SK-N-SH (cell line): ENCODE results near the gene CTDP1. TPM values are rescaled to one million over a fixed set of nuclear protein-coding genes. Genes with fewer than 3 reads are reported as not detected.

Source experiments
- CTCF ChIA-PET: fragments of 300-600, 350-600 bp; formaldehyde crosslinking; extraction: SDS; loops from one replicate; lab custom pipeline; 2021; lab: Yijun Ruan, JAX
- POLR2A ChIA-PET: fragments of 350-600 bp; sonication (Branson Sonifier 250); formaldehyde crosslinking; extraction: SDS; loops from one replicate; lab custom pipeline; 2020; ENCODE audit warnings: antibody characterized with exemption, inconsistent platforms; lab: Yijun Ruan, JAX
- DNase-seq: peaks from one replicate; pipeline ENCODE4 v3.0.0; 2012
- H2AFZ ChIP-seq: fragments of 200-600 bp; sonication (generic); 2 replicates; pipeline ENCODE4 v1.8.1; 2016; ENCODE audit warnings: antibody characterized with exemption, mild to moderate bottlenecking, low read depth
- H3F3A ChIP-seq: fragments of 200-600 bp; sonication (generic); replicated peaks from 2 replicates; pipeline ENCODE3; 2016; ENCODE audit warnings: antibody characterized with exemption, mild to moderate bottlenecking; ENCODE audit not compliant: insufficient read depth
- H3K27ac ChIP-seq, 2 experiments: fragments of 200-500 bp in 1 of 2; fragments of 200-600 bp in 1 of 2; sonication (Bioruptor generic) in 1 of 2; sonication (generic), shearing (Covaris generic) in 1 of 2; 2 replicates each; pipeline versions ENCODE4 v1.5.1 to v1.6.1; 2014 to 2016; ENCODE audit warnings: low read depth in 2 of 2, inconsistent platforms in 1 of 2, low read length in 1 of 2, mild to moderate bottlenecking in 1 of 2, mixed read lengths in 1 of 2
- H3K27me3 ChIP-seq: fragments of 200-600 bp; sonication (generic), shearing (Covaris generic); 2 replicates; pipeline ENCODE4 v1.6.1; 2016; ENCODE audit warnings: mixed run types; ENCODE audit not compliant: insufficient read depth
- H3K36me3 ChIP-seq, 2 experiments: fragments of 200-500 bp in 1 of 2; fragments of 200-600 bp in 1 of 2; sonication (Bioruptor generic) in 1 of 2; sonication (generic) in 1 of 2; replicated peaks in 1 of 2; 2 replicates each; pipeline versions ENCODE3 to v1.5.1; 2014 to 2016; ENCODE audit warnings: low read length in 1 of 2, mild to moderate bottlenecking in 1 of 2; ENCODE audit not compliant: insufficient read depth in 2 of 2, control insufficient read depth in 1 of 2
- H3K4me1 ChIP-seq, 2 experiments: fragments of 200-500 bp in 1 of 2; fragments of 200-600 bp in 1 of 2; sonication (Bioruptor generic) in 1 of 2; sonication (generic), shearing (Covaris generic) in 1 of 2; 2 replicates each; pipeline versions ENCODE4 v1.5.1 to v1.6.1; 2014 to 2016; ENCODE audit warnings: low read depth in 1 of 2, low read length in 1 of 2, mixed run types in 1 of 2; ENCODE audit not compliant: insufficient read depth in 2 of 2, control insufficient read depth in 1 of 2
- H3K4me2 ChIP-seq: fragments of 200-600 bp; sonication (generic), shearing (Covaris generic); 2 replicates; pipeline ENCODE4 v1.6.1; 2017; ENCODE audit warnings: mixed run types
- H3K4me3 ChIP-seq, 2 experiments: fragments of 200-500 bp in 1 of 2; fragments of 200-600 bp in 1 of 2; sonication (Bioruptor generic) in 1 of 2; sonication (generic), shearing (Covaris generic) in 1 of 2; 2 replicates each; pipeline versions ENCODE4 v1.5.1 to v1.8.1; 2014 to 2016; ENCODE audit warnings: low read depth in 2 of 2, inconsistent platforms in 1 of 2, low read length in 1 of 2, mild to moderate bottlenecking in 1 of 2, mixed read lengths in 1 of 2, moderate library complexity in 1 of 2
- H3K79me2 ChIP-seq: fragments of 200-600 bp; sonication (generic); 2 replicates; pipeline ENCODE4 v1.8.1; 2017; ENCODE audit warnings: mild to moderate bottlenecking; ENCODE audit not compliant: insufficient read depth
- H3K9ac ChIP-seq: fragments of 200-600 bp; sonication (generic); 2 replicates; pipeline ENCODE4 v1.6.1; 2017; ENCODE audit warnings: mixed run types
- H3K9me2 ChIP-seq: fragments of 200-600 bp; sonication (generic); 2 replicates; pipeline ENCODE4 v1.6.1; 2017; ENCODE audit warnings: mixed run types
- H3K9me3 ChIP-seq: fragments of 200-600 bp; sonication (generic); 2 replicates; pipeline ENCODE4 v1.6.1; 2017; ENCODE audit warnings: mixed run types, mild to moderate bottlenecking, moderate library complexity
- H4K20me1 ChIP-seq: fragments of 200-600 bp; sonication (generic); 2 replicates; pipeline ENCODE4 v1.6.1; 2017; ENCODE audit warnings: mild to moderate bottlenecking, mixed run types; ENCODE audit not compliant: insufficient read depth
- ELF1 ChIP-seq: IDR thresholded peaks from 2 replicates; pipeline ENCODE4 v1.4.0; 2012
- EP300 ChIP-seq, 2 experiments: IDR thresholded peaks; 2 replicates each; pipeline versions ENCODE4 v1.4.0 to v1.6.1; 2012; ENCODE audit warnings: borderline replicate concordance in 1 of 2, low read depth in 1 of 2, low read length in 1 of 2
- EZH2phosphoT487 ChIP-seq: fragments of 200-600 bp; sonication (generic); IDR thresholded peaks from 2 replicates; pipeline ENCODE4 v1.6.1; 2017; ENCODE audit warnings: low read depth, mixed run types, mild to moderate bottlenecking, antibody characterized with exemption, moderate library complexity, borderline replicate concordance
- JUND ChIP-seq: IDR thresholded peaks from 2 replicates; pipeline ENCODE4 v1.4.0; 2012
- MXI1 ChIP-seq: IDR thresholded peaks from 2 replicates; pipeline ENCODE4 v1.6.1; 2012; ENCODE audit warnings: mild to moderate bottlenecking, low read depth, low read length, improper control_type of control experiment
- POLR2AphosphoS5 ChIP-seq: IDR thresholded peaks from 2 replicates; pipeline ENCODE4 v1.6.1; 2012; ENCODE audit warnings: low read depth, low read length
- RFX5 ChIP-seq: IDR thresholded peaks from 2 replicates; pipeline ENCODE4 v1.6.1; 2012; ENCODE audit warnings: mild to moderate bottlenecking, improper control_type of control experiment, low read length
- RXRA ChIP-seq: IDR thresholded peaks from 2 replicates; pipeline ENCODE4 v1.4.0; 2012; ENCODE audit warnings: low read depth, mild to moderate bottlenecking, borderline replicate concordance
- TCF12 ChIP-seq: IDR thresholded peaks from 2 replicates; pipeline ENCODE4 v1.4.0; 2012
- YY1 ChIP-seq: IDR thresholded peaks from 2 replicates; pipeline ENCODE4 v1.4.0; 2012; ENCODE audit warnings: low read depth, mild to moderate bottlenecking
- WGBS: methylation state at CpG from one replicate; pipeline ENCODE4 v1.1.6; 2017; ENCODE audit warnings: low lambda C conversion rate; 5-methylcytosine and 5-hydroxymethylcytosine counted together
- polyA plus RNA-seq, 3 experiments: library from polyadenylated mRNA; depleted of rRNA; stranded (reverse); fragments of >200 nt; gene quantifications; 2 replicates each; pipeline ENCODE4 v1.2.3, GENCODE V29; 2012
- TF ChIP-seq, protein P1 (sequence below): IDR thresholded peaks from 2 replicates; pipeline ENCODE4 v1.4.0; 2012; ENCODE audit warnings: low read depth, borderline replicate concordance
- TF ChIP-seq, protein P2 (sequence below): IDR thresholded peaks from 2 replicates; pipeline ENCODE4 v1.4.0; 2012; ENCODE audit warnings: low read depth, borderline replicate concordance
- TF ChIP-seq, protein P3 (sequence below): fragments of 150-350 bp; IDR thresholded peaks from 2 replicates; pipeline ENCODE4 v1.6.1; 2017; ENCODE audit warnings: antibody characterized with exemption, low read length, low read depth, borderline replicate concordance
- TF ChIP-seq, protein P4 (sequence below): fragments of 200-600 bp; sonication (generic); IDR thresholded peaks from 2 replicates; pipeline ENCODE4 v1.6.1; 2017; ENCODE audit warnings: antibody characterized with exemption, mild to moderate bottlenecking, moderate library complexity
- TF ChIP-seq, protein P5 (sequence below): IDR thresholded peaks from 2 replicates; pipeline ENCODE4 v1.4.0; 2012; ENCODE audit warnings: low read depth

Gene CTDP1
- polyA plus RNA-seq, 1 of the 3 experiments (the other 2 are of a cell fraction) = 15.6 TPM

DNA sequence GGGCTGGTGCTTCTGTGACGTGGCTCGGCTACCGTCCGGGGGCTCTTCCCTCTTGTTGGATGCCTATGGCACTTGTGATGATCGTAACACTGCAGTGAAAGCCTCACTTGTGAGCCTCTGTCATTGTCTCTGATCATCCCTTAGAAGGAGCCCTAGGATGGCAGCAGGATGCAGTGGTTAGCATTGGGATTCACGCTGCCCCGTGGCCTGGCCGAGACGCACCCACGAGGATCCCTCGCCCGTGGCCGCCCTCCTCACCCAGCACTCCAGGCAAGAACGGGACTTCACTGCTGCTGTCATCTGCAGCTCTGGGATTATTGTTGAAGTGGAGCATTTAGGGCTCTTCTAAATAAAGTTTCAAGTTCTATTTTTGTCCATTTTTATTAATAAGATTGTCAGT is 46.8 kb upstream of the CTDP1 start:
- DNase-seq = no peak
- Histone ChIP-seq H3K27ac (no peak overlapping the region), H3K9me2 (no peaks in the 10 kb centered on the region), H4K20me1 (no peaks in the 10 kb centered on the region), H2AFZ (no peak overlapping the region), H3K79me2 (no peaks in the 10 kb centered on the region), H3K36me3 (no peaks in the 10 kb centered on the region), H3K4me3 (no peak overlapping the region), H3K9me3 (no peaks in the 10 kb centered on the region), H3K27me3 (peaks cover 54% of the 10 kb centered on the region), H3K4me2 (no peak overlapping the region), H3F3A (no peaks in the 10 kb centered on the region), H3K9ac (no peak overlapping the region), H3K4me1 (no peaks in the 10 kb centered on the region)
- TF ChIP-seq, protein P1, sequence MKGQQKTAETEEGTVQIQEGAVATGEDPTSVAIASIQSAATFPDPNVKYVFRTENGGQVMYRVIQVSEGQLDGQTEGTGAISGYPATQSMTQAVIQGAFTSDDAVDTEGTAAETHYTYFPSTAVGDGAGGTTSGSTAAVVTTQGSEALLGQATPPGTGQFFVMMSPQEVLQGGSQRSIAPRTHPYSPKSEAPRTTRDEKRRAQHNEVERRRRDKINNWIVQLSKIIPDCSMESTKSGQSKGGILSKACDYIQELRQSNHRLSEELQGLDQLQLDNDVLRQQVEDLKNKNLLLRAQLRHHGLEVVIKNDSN = no peak
- CTCF ChIA-PET = no interaction called here
- POLR2A ChIA-PET = no interaction called here
- WGBS = 10% methylated on average over 9 of the region's 14 CpGs

DNA sequence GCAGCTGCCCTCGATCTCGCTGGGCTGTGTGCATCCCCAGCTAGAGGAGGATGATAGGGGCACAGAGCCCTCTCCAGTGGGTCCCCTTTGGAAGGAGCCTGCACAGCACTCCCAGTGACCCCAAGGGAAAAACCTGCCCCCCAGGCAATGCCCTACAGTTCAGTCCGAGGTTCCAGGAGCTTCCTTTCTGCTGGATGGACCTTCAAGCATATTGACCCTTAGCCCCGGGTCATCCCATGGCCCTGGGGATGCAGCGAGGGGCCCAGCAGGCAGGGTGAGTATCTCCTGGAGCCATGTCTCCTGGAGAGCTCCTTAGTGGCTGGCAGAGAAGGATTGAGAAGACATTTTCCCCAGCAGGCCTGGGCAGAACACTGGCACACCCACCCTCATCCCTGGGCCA is 45.4 kb upstream of the CTDP1 start:
- Histone ChIP-seq H3K4me1 (no peaks in the 10 kb centered on the region), H4K20me1 (no peaks in the 10 kb centered on the region), H3K9me2 (no peaks in the 10 kb centered on the region), H3K9ac (no peak overlapping the region), H3K4me3 (no peak overlapping the region), H2AFZ (no peak overlapping the region), H3K9me3 (no peaks in the 10 kb centered on the region), H3F3A (no peaks in the 10 kb centered on the region), H3K27me3 (peaks cover 54% of the 10 kb centered on the region), H3K27ac (no peak overlapping the region), H3K4me2 (no peak overlapping the region), H3K36me3 (no peaks in the 10 kb centered on the region), H3K79me2 (no peaks in the 10 kb centered on the region)
- 24% methylated on average over 5 of the region's 5 CpGs for WGBS
- DNase-seq = no peak
- no peak for TF ChIP-seq ELF1
- no peak for TF ChIP-seq RFX5
- no peak for TF ChIP-seq POLR2AphosphoS5
- no peak for TF ChIP-seq YY1
- TF ChIP-seq, protein P2, sequence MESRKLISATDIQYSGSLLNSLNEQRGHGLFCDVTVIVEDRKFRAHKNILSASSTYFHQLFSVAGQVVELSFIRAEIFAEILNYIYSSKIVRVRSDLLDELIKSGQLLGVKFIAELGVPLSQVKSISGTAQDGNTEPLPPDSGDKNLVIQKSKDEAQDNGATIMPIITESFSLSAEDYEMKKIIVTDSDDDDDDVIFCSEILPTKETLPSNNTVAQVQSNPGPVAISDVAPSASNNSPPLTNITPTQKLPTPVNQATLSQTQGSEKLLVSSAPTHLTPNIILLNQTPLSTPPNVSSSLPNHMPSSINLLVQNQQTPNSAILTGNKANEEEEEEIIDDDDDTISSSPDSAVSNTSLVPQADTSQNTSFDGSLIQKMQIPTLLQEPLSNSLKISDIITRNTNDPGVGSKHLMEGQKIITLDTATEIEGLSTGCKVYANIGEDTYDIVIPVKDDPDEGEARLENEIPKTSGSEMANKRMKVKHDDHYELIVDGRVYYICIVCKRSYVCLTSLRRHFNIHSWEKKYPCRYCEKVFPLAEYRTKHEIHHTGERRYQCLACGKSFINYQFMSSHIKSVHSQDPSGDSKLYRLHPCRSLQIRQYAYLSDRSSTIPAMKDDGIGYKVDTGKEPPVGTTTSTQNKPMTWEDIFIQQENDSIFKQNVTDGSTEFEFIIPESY = no peak
- TF ChIP-seq, protein P3, sequence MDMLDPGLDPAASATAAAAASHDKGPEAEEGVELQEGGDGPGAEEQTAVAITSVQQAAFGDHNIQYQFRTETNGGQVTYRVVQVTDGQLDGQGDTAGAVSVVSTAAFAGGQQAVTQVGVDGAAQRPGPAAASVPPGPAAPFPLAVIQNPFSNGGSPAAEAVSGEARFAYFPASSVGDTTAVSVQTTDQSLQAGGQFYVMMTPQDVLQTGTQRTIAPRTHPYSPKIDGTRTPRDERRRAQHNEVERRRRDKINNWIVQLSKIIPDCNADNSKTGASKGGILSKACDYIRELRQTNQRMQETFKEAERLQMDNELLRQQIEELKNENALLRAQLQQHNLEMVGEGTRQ = no peak
- TF ChIP-seq TCF12 = no peak
- TF ChIP-seq JUND = no peak
- TF ChIP-seq EZH2phosphoT487 = no peak
- TF ChIP-seq, protein P4, sequence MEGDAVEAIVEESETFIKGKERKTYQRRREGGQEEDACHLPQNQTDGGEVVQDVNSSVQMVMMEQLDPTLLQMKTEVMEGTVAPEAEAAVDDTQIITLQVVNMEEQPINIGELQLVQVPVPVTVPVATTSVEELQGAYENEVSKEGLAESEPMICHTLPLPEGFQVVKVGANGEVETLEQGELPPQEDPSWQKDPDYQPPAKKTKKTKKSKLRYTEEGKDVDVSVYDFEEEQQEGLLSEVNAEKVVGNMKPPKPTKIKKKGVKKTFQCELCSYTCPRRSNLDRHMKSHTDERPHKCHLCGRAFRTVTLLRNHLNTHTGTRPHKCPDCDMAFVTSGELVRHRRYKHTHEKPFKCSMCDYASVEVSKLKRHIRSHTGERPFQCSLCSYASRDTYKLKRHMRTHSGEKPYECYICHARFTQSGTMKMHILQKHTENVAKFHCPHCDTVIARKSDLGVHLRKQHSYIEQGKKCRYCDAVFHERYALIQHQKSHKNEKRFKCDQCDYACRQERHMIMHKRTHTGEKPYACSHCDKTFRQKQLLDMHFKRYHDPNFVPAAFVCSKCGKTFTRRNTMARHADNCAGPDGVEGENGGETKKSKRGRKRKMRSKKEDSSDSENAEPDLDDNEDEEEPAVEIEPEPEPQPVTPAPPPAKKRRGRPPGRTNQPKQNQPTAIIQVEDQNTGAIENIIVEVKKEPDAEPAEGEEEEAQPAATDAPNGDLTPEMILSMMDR = no peak
- no peak for TF ChIP-seq MXI1
- TF ChIP-seq EP300 (IDR thresholded peaks at IDR 0.05; ENCODE audit: borderline replicate concordance in 1 of 2, low read depth in 1 of 2, low read length in 1 of 2) = no peak
- TF ChIP-seq, protein P5, sequence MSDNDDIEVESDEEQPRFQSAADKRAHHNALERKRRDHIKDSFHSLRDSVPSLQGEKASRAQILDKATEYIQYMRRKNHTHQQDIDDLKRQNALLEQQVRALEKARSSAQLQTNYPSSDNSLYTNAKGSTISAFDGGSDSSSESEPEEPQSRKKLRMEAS = no peak
- no peak for TF ChIP-seq RXRA
- POLR2A ChIA-PET = no interaction called here
- CTCF ChIA-PET = no interaction called here
